K562 (cell line): ENCODE measurements around the gene TMEM260. TPM values are rescaled to one million over a fixed set of nuclear protein-coding genes. Genes with fewer than 3 reads are reported as not detected.

Source experiments
- ATAC-seq: fragments of 200-7000 bp; cut with Tn5 transposase; 3 replicates; pipeline ENCODE4 v1.9.1; 2020; ENCODE audit warnings: moderate library complexity
- BruUV-seq: library from RNA; stranded (reverse); fragments of 400-500 nt; replicated peaks from 2 replicates; lab custom pipeline; 2021; lab: Mats Ljungman, UMichigan
- CTCF ChIA-PET: fragments of 300-600 bp; formaldehyde crosslinking; extraction: SDS; loops from one replicate; lab custom pipeline; 2021; ENCODE audit warnings: low intra/inter-chr PET ratio; lab: Yijun Ruan, JAX
- POLR2A ChIA-PET: fragments of 300-600, 350-650 bp; sonication (Branson Sonifier 250); formaldehyde crosslinking; extraction: SDS; loops from one replicate; lab custom pipeline; 2021; ENCODE audit warnings: antibody characterized with exemption, inconsistent platforms; lab: Yijun Ruan, JAX
- DNase-seq, 4 experiments: peaks; one replicate each; pipeline versions ENCODE4 v3.0.0 to v3.0.0-alpha.2; 2011 to 2018; ENCODE audit warnings: low spot score in 3 of 4, mixed read lengths in 3 of 4; ENCODE audit errors: extremely low read depth in 1 of 4
- FAIRE-seq: peaks from 2 replicates; lab custom pipeline; 2011; peaks lifted over from hg19 to GRCh38; lab: Jason Lieb, UNC
- H2AFZ ChIP-seq: 2 replicates; pipeline ENCODE4 v1.6.0; 2011; ENCODE audit warnings: low read depth, low read length, control low read depth, inconsistent platforms
- H3K27ac ChIP-seq: fragments of 200-600 bp; 3 replicates; pipeline ENCODE4 v1.8.0; 2011; ENCODE audit warnings: low read depth, mild to moderate bottlenecking, control low read depth, inconsistent platforms, low read length, moderate library complexity, mixed read lengths; ENCODE audit errors: extremely low read depth
- H3K27me3 ChIP-seq, 2 experiments: fragments of 300-600 bp in 1 of 2; 2 replicates in 1 of 2; 3 replicates in 1 of 2; pipeline versions ENCODE4 v1.6.0 to v1.8.0; 2011; ENCODE audit warnings: inconsistent platforms in 2 of 2, low read length in 2 of 2, mild to moderate bottlenecking in 1 of 2, mixed read lengths in 1 of 2, moderate library complexity in 1 of 2; ENCODE audit not compliant: control insufficient read depth in 2 of 2, insufficient read depth in 2 of 2
- H3K36me3 ChIP-seq: fragments of 300-600 bp; 3 replicates; pipeline ENCODE4 v1.8.0; 2011; ENCODE audit warnings: mild to moderate bottlenecking, low read length, inconsistent platforms; ENCODE audit not compliant: control insufficient read depth, insufficient read depth
- H3K4me1 ChIP-seq, 2 experiments: fragments of 200-600 bp in 1 of 2; replicated peaks in 1 of 2; 2 replicates in 1 of 2; 3 replicates in 1 of 2; pipeline versions ENCODE4 v1.5.1 to v1.8.0; 2011; ENCODE audit warnings: inconsistent platforms in 2 of 2, low read length in 2 of 2, mild to moderate bottlenecking in 1 of 2, mixed read lengths in 1 of 2, moderate library complexity in 1 of 2; ENCODE audit not compliant: control insufficient read depth in 2 of 2, insufficient read depth in 2 of 2
- H3K4me2 ChIP-seq: 2 replicates; pipeline ENCODE4 v1.6.1; 2011; ENCODE audit warnings: low read length, control low read depth, inconsistent platforms, mixed read lengths; ENCODE audit not compliant: insufficient read depth
- H3K4me3 ChIP-seq: fragments of 200-600 bp; sonication (generic), shearing (Covaris generic); 2 replicates; pipeline ENCODE4 v1.5.1; 2016; ENCODE audit warnings: control low read depth, inconsistent platforms
- H3K79me2 ChIP-seq: fragments of 200-600 bp; 3 replicates; pipeline ENCODE4 v1.8.0; 2011; ENCODE audit warnings: low read length, inconsistent platforms; ENCODE audit not compliant: control insufficient read depth, insufficient read depth
- H3K9ac ChIP-seq, 2 experiments: 2 replicates each; pipeline versions ENCODE4 v1.6.0 to v1.6.1; 2011; ENCODE audit warnings: low read depth in 2 of 2, low read length in 2 of 2, control low read depth in 1 of 2, inconsistent platforms in 1 of 2, mild to moderate bottlenecking in 1 of 2, mixed read lengths in 1 of 2; ENCODE audit not compliant: insufficient read depth in 1 of 2
- H3K9me1 ChIP-seq: one replicate; pipeline ENCODE4 v1.6.0; 2011; ENCODE audit warnings: inconsistent platforms, mild to moderate bottlenecking, low read length, moderate library complexity; ENCODE audit not compliant: control insufficient read depth, insufficient read depth
- H3K9me3 ChIP-seq: replicated peaks from 2 replicates; pipeline ENCODE4 v1.5.1; 2011; ENCODE audit warnings: low read depth, low read length, inconsistent platforms; ENCODE audit not compliant: control insufficient read depth, insufficient read depth
- H4K20me1 ChIP-seq: replicated peaks from 2 replicates; pipeline ENCODE4 v1.6.1; 2011; ENCODE audit warnings: low read length, inconsistent platforms, mixed read lengths; ENCODE audit not compliant: control insufficient read depth, insufficient read depth
- CHD4 ChIP-seq: fragments of 200-600 bp; sonication (generic); IDR thresholded peaks from 3 replicates; pipeline ENCODE4 v1.6.1; 2012; ENCODE audit warnings: low read depth, mild to moderate bottlenecking, mixed read lengths, low read length, inconsistent platforms; ENCODE audit not compliant: insufficient read depth, insufficient replicate concordance, poor library complexity, severe bottlenecking
- ETV1 ChIP-seq: fragments of 450-650 bp; conservative IDR thresholded peaks from 2 replicates; pipeline ENCODE4 v1.6.1; 2016; ENCODE audit warnings: missing genetic modification characterization, control low read depth, low read depth, missing compliant biosample characterization
- SMARCC2 ChIP-seq: fragments of 450-650 bp; IDR thresholded peaks from 2 replicates; pipeline ENCODE4 v1.6.1; 2017; ENCODE audit warnings: antibody characterized with exemption, moderate library complexity, mild to moderate bottlenecking, low read depth
- ZNF274 ChIP-seq: IDR thresholded peaks from 2 replicates; pipeline ENCODE4 v1.6.1; 2011; ENCODE audit warnings: low read depth, mild to moderate bottlenecking, low read length, moderate library complexity, borderline replicate concordance
- WGBS: fragments of 100-300 bp; shearing (Covaris generic); methylation state at CpG from one replicate; pipeline ENCODE4 v1.1.6; 2016; ENCODE audit warnings: low coverage, mixed read lengths; ENCODE audit not compliant: insufficient coverage; ENCODE audit errors: missing lambda C conversion rate; 5-methylcytosine and 5-hydroxymethylcytosine counted together
- in situ Hi-C: fragments of 300-500 bp; cut with MboI; formaldehyde crosslinking; loops from 4 replicates; pipeline ENCODE4 v1.15.0; 2018; ENCODE audit warnings: inconsistent platforms, mixed read lengths
- intact Hi-C: fragments of 100-400 bp; cut with micrococcal nuclease; formaldehyde crosslinking; loops from 2 replicates; pipeline ENCODE4 v1.14.2; 2022
- polyA plus RNA-seq, 8 experiments: library from polyadenylated mRNA; depleted of rRNA in 4 of 8; stranded (reverse) in 5 of 8; unstranded in 3 of 8; fragments of >200 nt; fragmentation: Nextera tagmentation in 2 of 8; fragmentation: Illumina TruSeq in 1 of 8; extraction: Ambion mirVana in 2 of 8; extraction: Trizol in 1 of 8; gene quantifications; 2 replicates each; pipeline versions ENCODE4 v1.2.1 to v1.2.3, GENCODE V29; 2011 to 2014; ENCODE audit warnings: inconsistent platforms in 1 of 8, missing spikeins in 1 of 8
- total RNA-seq, 7 experiments: library from RNA; depleted of rRNA in 6 of 7; stranded (reverse); fragments of >200 nt in 6 of 7; fragmentation: Illumina TruSeq in 2 of 7; extraction: Trizol in 2 of 7; gene quantifications; 2 replicates each; pipeline versions ENCODE4 v1.2.1 to v1.2.3, GENCODE V29; 2011 to 2021; ENCODE audit warnings: low replicate concordance in 1 of 7
- TF ChIP-seq, protein P1 (sequence below), 2 experiments: fragments of 450-650 bp in 1 of 2; sonication (generic) in 1 of 2; formaldehyde crosslinking in 1 of 2; IDR thresholded peaks in 1 of 2; conservative IDR thresholded peaks in 1 of 2; 2 replicates each; pipeline versions ENCODE4 v1.6.1 to v1.8.1; 2016 to 2023; ENCODE audit warnings: mild to moderate bottlenecking in 2 of 2, moderate library complexity in 2 of 2, inconsistent platforms in 1 of 2, missing genetic modification reagents in 1 of 2
- TF ChIP-seq, protein P2 (sequence below), 2 experiments: fragments of 450-650 bp; conservative IDR thresholded peaks; 2 replicates each; pipeline ENCODE4 v1.6.1; 2017; ENCODE audit warnings: mild to moderate bottlenecking in 2 of 2, moderate library complexity in 2 of 2

The TMEM260 gene
- total and polyA plus RNA-seq, 9 of the 15 experiments (the other 6 are each of a cell fraction or from before 2014, with no cell fraction given): 2.2 to 9.4 (median 6.0) TPM

DNA sequence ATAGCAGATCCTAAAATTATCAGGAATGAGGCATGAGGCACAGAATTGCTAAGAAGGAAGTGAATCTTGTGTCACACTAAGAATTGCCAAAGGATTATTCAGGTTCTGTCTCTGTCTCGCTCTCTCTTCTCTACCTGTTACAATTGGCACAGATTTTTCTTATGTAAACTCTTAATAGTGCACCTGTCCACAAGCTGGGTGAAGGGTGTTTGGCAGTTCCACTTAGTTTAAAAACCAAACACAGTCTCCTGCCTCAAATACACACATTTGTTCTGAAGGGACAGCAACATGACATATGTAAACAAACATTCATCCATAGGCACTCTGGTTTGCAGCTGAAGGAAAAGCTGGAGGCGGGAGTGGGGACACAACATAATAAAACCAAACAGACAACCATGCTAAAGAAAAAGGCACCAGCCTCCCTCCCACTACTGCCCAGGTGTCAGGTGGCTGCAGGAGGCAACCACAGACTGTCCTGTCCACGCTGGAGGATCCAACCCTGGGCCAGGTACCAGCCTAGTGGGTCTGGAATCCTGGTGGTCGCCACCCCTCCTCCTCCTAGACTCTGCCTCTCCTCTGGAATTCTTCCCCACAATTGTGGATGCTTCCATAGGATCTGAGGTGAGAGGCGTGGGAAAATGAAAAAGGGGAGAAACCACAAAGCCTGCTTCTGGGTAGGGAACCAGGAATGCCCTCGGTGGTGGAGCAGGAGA is 81.2 kb downstream of the TMEM260 start:
- Histone ChIP-seq H3K9me3 (no peaks in the 10 kb centered on the region), H3K9ac (no peak overlapping the region), H3K4me1 (no peaks in the 10 kb centered on the region), H3K79me2 (no peaks in the 10 kb centered on the region), H3K36me3 (no peaks in the 10 kb centered on the region), H3K9me1 (no peaks in the 10 kb centered on the region), H2AFZ (no peak overlapping the region), H3K4me2 (no peak overlapping the region), H3K4me3 (no peak overlapping the region), H3K27me3 (peaks cover 5 to 7% of the 10 kb centered on the region in 2 experiments; a peak in 4 of 5 replicates), H3K27ac (no peak overlapping the region), H4K20me1 (no peaks in the 10 kb centered on the region)
- FAIRE-seq (no peak), ATAC-seq (no peak), DNase-seq (no peak)
- WGBS: 12% methylated on average over 3 of the region's 6 CpGs
- intact Hi-C loops: loop anchor here (2.0 to 10.0 kb wide), 4 partner anchors 104 to 521 kb away; no protein-coding TSS in a partner anchor
- in situ Hi-C loops: no loop called here
- CTCF ChIA-PET: no interaction called here
- TF ChIP-seq ETV1 (tag): no peak
- TF ChIP-seq, protein P1, sequence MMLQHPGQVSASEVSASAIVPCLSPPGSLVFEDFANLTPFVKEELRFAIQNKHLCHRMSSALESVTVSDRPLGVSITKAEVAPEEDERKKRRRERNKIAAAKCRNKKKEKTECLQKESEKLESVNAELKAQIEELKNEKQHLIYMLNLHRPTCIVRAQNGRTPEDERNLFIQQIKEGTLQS (IDR thresholded peaks at IDR 0.05): no peak
- TF ChIP-seq, protein P1 (CRISPR knock-in tag; conservative IDR thresholded peaks at IDR 0.05): no peak
- TF ChIP-seq, protein P2, sequence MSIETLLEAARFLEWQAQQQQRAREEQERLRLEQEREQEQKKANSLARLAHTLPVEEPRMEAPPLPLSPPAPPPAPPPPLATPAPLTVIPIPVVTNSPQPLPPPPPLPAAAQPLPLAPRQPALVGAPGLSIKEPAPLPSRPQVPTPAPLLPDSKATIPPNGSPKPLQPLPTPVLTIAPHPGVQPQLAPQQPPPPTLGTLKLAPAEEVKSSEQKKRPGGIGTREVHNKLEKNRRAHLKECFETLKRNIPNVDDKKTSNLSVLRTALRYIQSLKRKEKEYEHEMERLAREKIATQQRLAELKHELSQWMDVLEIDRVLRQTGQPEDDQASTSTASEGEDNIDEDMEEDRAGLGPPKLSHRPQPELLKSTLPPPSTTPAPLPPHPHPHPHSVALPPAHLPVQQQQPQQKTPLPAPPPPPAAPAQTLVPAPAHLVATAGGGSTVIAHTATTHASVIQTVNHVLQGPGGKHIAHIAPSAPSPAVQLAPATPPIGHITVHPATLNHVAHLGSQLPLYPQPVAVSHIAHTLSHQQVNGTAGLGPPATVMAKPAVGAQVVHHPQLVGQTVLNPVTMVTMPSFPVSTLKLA (conservative IDR thresholded peaks at IDR 0.05): no peak
- TF ChIP-seq ZNF274: no peak
- no peak for TF ChIP-seq SMARCC2
- no peak for TF ChIP-seq CHD4
- BruUV-seq: no TSS peak
- POLR2A ChIA-PET: no interaction called here
